Cardiac fibroblast (primary cell): Measurements from ENCODE around the gene MRPL27.

Source experiments
- DNase-seq, 2 donors: peaks; one replicate each; pipeline versions ENCODE4 v3.0.0 to v3.0.0-alpha.2; 2010; ENCODE audit warnings: low read depth in 2 of 2
- H3K4me3 ChIP-seq, 2 donors: replicated peaks in 1 of 2; 1 replicate in 1 of 2; 2 replicates in 1 of 2; pipeline ENCODE4 v1.5.1; 2011; ENCODE audit warnings: low read depth in 2 of 2, low read length in 2 of 2, mild to moderate bottlenecking in 2 of 2, moderate library complexity in 1 of 2
- TF ChIP-seq, protein P1 (sequence below): IDR thresholded peaks from one replicate; pipeline ENCODE4 v1.5.1; 2011; ENCODE audit warnings: low read depth, mild to moderate bottlenecking, low read length, inconsistent platforms

The MRPL27 gene

DNA sequence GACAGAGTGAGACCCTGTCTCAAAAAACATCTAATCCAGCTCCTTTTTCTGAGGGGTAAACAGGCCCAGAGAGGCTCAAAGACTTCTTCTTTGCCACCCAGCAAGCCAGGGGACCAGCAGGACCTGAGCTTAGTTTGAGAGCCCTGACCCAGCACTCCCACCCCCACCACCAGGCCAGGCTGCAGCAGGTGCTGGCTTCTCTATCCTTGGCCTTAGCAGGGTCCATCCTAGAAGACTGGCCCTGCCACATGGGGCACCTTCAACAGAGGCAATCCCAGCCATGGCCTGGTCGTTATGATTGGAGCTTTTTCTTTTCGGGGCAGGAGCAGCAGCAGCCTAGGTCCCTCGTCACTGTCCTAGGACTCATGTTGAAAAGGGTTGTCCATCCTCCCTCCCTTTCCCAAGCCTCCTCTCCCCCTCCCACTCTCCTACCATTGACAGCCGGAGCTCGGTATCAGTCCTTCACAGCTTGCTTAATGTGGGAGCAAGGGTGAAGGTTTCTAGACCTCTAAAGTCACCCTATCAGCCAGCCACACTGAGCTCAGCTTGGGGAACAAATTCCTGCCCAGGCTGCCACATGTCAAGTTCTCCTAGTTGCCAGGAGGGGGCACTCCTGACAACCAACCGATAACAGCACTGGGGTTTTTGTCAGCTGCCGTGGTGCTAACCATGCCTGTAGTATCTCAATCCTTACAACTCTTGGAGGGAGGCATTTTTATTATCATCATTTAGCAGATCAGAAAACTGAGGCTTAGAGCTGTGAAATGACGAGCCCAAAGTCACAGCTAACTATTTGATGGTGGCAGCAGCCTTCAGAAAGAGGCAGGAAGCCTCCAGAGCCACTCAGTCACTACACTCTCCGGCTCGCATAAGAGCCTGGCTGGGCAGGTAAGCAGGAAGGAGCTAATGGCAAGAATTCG is 11.2 kb downstream of the MRPL27 start:
- peak; percentile 79 to 87 for DNase-seq
- TF ChIP-seq, protein P1, sequence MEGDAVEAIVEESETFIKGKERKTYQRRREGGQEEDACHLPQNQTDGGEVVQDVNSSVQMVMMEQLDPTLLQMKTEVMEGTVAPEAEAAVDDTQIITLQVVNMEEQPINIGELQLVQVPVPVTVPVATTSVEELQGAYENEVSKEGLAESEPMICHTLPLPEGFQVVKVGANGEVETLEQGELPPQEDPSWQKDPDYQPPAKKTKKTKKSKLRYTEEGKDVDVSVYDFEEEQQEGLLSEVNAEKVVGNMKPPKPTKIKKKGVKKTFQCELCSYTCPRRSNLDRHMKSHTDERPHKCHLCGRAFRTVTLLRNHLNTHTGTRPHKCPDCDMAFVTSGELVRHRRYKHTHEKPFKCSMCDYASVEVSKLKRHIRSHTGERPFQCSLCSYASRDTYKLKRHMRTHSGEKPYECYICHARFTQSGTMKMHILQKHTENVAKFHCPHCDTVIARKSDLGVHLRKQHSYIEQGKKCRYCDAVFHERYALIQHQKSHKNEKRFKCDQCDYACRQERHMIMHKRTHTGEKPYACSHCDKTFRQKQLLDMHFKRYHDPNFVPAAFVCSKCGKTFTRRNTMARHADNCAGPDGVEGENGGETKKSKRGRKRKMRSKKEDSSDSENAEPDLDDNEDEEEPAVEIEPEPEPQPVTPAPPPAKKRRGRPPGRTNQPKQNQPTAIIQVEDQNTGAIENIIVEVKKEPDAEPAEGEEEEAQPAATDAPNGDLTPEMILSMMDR, result peak; percentile 81
- H3K4me3 ChIP-seq, result no peak overlapping the region

- TF ChIP-seq, protein P1, result no peak
- H3K4me3 ChIP-seq, result no peak overlapping the region
- no peak for DNase-seq
Measured at GRCh38 chr17:50360486-50361115, 12.4 kb downstream of the MRPL27 start.

- DNase-seq, result no peak
- H3K4me3 ChIP-seq, result no peak overlapping the region
- TF ChIP-seq, protein P1, result no peak
Measured at GRCh38 chr17:50359998-50360461, 13.0 kb downstream of the MRPL27 start.

GRCh38 chr17:50359005-50359699 is 13.8 kb downstream of the MRPL27 start:
- DNase-seq, result no peak
- H3K4me3 ChIP-seq, result no peak overlapping the region
- TF ChIP-seq, protein P1, result no peak

DNA sequence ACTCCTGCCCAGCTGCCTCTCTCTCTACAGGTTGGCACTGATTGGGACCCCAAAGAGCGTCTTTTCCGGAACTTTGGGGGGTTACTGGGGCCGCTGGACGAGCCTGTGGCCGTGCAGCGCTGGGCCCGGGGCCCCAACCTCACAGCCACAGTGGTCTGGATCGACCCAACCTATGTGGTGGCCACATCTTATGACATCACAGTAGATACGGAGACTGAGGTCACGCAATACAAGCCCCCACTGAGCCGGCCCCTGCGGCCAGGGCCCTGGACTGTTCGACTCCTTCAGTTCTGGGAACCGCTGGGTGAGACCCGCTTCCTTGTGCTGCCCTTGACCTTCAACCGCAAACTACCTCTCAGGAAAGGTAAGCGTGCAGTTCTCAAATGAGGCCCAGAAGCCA is 14.8 kb downstream of the MRPL27 start:
- no peak for DNase-seq
- no peak overlapping the region for H3K4me3 ChIP-seq
- TF ChIP-seq, protein P1, result no peak

GRCh38 chr17:50356892-50357510 is 16.0 kb downstream of the MRPL27 start:
- H3K4me3 ChIP-seq, result no peak overlapping the region
- TF ChIP-seq, protein P1, result no peak
- no peak for DNase-seq
